SU-DHL-6 (cell line): ENCODE data around the gene POLA1.

Experiments used
- EZH2phosphoT487 ChIP-seq: fragments of 200-600 bp; sonication (generic), shearing (Covaris generic); conservative IDR thresholded peaks from 2 replicates; pipeline ENCODE4 v1.6.1; 2018; ENCODE audit warnings: mild to moderate bottlenecking, antibody characterized with exemption, low read length, moderate library complexity, mixed read lengths
- TF ChIP-seq, protein P1 (sequence below): fragments of 200-600 bp; sonication (generic); IDR thresholded peaks from one replicate; pipeline ENCODE4 v1.5.1; 2017; ENCODE audit warnings: antibody characterized with exemption, mild to moderate bottlenecking, low read length, moderate library complexity; ENCODE audit not compliant: insufficient read depth, poor library complexity, severe bottlenecking

- TF ChIP-seq, protein P1, sequence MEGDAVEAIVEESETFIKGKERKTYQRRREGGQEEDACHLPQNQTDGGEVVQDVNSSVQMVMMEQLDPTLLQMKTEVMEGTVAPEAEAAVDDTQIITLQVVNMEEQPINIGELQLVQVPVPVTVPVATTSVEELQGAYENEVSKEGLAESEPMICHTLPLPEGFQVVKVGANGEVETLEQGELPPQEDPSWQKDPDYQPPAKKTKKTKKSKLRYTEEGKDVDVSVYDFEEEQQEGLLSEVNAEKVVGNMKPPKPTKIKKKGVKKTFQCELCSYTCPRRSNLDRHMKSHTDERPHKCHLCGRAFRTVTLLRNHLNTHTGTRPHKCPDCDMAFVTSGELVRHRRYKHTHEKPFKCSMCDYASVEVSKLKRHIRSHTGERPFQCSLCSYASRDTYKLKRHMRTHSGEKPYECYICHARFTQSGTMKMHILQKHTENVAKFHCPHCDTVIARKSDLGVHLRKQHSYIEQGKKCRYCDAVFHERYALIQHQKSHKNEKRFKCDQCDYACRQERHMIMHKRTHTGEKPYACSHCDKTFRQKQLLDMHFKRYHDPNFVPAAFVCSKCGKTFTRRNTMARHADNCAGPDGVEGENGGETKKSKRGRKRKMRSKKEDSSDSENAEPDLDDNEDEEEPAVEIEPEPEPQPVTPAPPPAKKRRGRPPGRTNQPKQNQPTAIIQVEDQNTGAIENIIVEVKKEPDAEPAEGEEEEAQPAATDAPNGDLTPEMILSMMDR, result no peak
- TF ChIP-seq EZH2phosphoT487, result no peak
These were observed 35.3 kb upstream of the POLA1 start for GRCh38 chrX:24658421-24658820.
